Immature natural killer cell (primary cell): Measurements from ENCODE around the gene EPS8L3. TPM values are rescaled to one million over a fixed set of nuclear protein-coding genes. Genes with fewer than 3 reads are reported as not detected.
"Not testable (repeated sequence)": the region's sequence is repeated elsewhere in the genome, so short reads cannot be mapped to it uniquely, and the experiment has no call there.

Experiments
- DNase-seq, 3 donors: peaks; one replicate each; pipeline ENCODE4 v3.0.0; 2022; ENCODE audit warnings: mixed read lengths in 1 of 3
- H3K27ac Mint-ChIP-seq, 6 donors: one replicate each; pipeline ENCODE4 v1.8.0; 2020; ENCODE audit warnings: mixed read lengths in 6 of 6, mild to moderate bottlenecking in 5 of 6, inconsistent platforms in 4 of 6, moderate library complexity in 3 of 6
- H3K27me3 Mint-ChIP-seq, 3 donors: one replicate each; pipeline ENCODE4 v1.8.0; 2020 to 2021; ENCODE audit warnings: low read depth in 3 of 3, mild to moderate bottlenecking in 3 of 3, mixed read lengths in 3 of 3, moderate library complexity in 3 of 3, inconsistent platforms in 1 of 3
- H3K36me3 Mint-ChIP-seq, 3 donors: one replicate each; pipeline ENCODE4 v1.8.0; 2020; ENCODE audit warnings: mixed read lengths in 3 of 3, inconsistent platforms in 2 of 3, mild to moderate bottlenecking in 2 of 3
- H3K4me1 Mint-ChIP-seq, 2 donors: one replicate each; pipeline ENCODE4 v1.8.0; 2020; ENCODE audit warnings: inconsistent platforms in 2 of 2, mild to moderate bottlenecking in 2 of 2, mixed read lengths in 2 of 2, moderate library complexity in 1 of 2
- H3K4me3 Mint-ChIP-seq, 5 donors: one replicate each; pipeline ENCODE4 v1.8.0; 2020; ENCODE audit warnings: mild to moderate bottlenecking in 5 of 5, mixed read lengths in 5 of 5, inconsistent platforms in 3 of 5, moderate library complexity in 3 of 5
- H3K9me3 Mint-ChIP-seq, 6 donors: one replicate each; pipeline ENCODE4 v1.8.0; 2020; ENCODE audit warnings: mild to moderate bottlenecking in 6 of 6, mixed read lengths in 6 of 6, inconsistent platforms in 4 of 6, moderate library complexity in 3 of 6
- polyA plus RNA-seq, 3 donors: library from polyadenylated mRNA; unstranded; fragments of 300-500 nt; fragmentation: Illumina TruSeq; gene quantifications; one replicate each; pipeline ENCODE4 v1.2.3, GENCODE V29; 2021

The EPS8L3 gene
- polyA plus RNA-seq, 3 donors from 2014 or later: 0.09 to 0.13 TPM; not detected in 1

DNA sequence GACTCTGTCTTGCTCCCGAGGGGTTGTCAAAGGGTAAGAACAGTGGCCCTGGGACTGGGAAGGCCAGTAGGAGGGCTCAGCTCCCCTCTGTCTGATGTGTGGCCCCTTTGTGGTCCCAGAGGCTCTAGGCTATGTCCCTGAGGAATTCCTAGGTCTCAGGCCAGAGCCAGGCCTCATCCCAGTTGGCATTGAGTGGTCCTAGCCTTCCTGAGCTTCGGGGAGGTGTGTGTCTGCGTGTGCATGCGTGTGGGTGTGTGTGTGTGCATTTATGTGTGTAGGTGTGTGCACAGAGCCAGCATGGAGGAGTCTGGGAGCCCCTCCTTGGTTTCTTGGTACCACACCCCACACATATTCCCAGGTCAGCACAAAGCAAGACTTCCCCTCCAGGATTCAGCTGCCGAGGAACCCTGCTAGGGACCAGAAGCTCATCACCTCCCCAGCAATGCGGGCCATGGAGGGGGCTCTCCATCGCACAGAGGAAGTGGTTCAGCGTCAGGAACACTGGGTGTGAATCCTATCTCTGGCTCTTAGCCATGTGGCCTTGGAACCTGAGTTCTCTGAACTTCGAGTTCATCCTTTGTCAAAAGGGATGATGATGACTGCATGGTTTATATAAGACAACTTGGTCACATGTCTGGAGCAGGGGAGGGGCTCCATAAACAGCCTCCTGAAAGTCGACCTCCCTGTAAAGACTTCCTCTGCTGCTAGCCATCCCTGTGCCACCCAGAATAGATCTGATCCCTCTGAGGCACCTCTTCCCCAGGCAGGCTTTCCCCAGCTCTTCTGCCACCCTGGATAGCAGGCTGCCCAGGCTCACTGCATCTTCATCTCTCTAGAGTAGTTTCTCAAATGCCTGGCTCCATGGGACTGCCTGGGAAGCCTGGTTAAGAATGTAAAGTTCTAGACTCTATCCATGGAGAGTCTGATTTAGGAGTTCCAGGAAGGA is 8.3 kb upstream of the EPS8L3 start:
- peak overlapping the region in 1 of 6 donors; percentile 51 for H3K27ac Mint-ChIP-seq
- peaks cover 2% of the 10 kb centered on the region in 2 donors for H3K4me1 Mint-ChIP-seq
- no peak overlapping the region for H3K4me3 Mint-ChIP-seq
- H3K27me3 Mint-ChIP-seq: peaks cover 1 to 8% (median 4%) of the 10 kb centered on the region in 3 donors
- no peak for DNase-seq
- no peaks in the 10 kb centered on the region for H3K36me3 Mint-ChIP-seq
- no peaks in the 10 kb centered on the region for H3K9me3 Mint-ChIP-seq

DNA sequence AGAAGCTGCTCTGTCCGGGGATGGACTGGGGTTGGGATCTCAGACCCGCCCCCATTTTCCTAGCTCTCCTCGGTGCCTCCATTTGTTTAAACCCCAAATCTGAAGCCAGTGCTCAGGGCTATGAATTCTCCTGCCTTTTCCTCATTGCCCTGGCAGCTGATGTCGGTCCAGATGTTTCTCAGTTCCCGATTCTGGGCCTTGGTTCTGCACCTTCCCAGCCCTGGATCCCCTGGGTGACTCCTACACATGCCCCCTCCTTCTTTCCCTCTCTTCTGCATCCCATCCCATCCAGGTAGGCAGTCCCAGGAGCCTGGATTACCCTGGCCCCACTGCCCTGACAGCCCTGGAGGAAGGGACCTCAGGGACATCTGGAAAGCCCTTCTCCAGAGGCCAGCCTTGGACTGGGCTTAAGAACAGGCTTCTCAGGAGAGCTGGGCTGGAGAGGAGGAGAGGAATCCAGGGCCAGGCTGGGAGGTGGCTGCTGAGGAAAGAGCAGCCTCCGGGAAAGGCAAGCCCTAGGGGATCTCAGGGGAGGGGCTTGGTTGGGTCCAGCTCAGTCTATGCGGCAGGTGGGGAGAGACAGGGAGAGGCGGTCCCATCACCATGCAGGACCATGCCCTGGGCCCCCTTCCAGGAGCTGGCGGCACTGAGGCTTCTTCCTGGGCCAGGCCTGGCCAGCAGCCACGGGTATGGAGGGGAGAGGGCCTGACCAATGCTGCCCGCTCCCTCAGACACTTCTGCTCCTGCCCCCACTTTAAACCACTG is 6.8 kb upstream of the EPS8L3 start:
- Mint-ChIP-seq H3K36me3 (no peaks in the 10 kb centered on the region), H3K9me3 (no peaks in the 10 kb centered on the region), H3K4me1 (no peaks in the 10 kb centered on the region), H3K27me3 (peaks cover 1 to 8% (median 4%) of the 10 kb centered on the region in 3 donors), H3K27ac (no peak overlapping the region), H3K4me3 (no peak overlapping the region)
- no peak for DNase-seq

DNA sequence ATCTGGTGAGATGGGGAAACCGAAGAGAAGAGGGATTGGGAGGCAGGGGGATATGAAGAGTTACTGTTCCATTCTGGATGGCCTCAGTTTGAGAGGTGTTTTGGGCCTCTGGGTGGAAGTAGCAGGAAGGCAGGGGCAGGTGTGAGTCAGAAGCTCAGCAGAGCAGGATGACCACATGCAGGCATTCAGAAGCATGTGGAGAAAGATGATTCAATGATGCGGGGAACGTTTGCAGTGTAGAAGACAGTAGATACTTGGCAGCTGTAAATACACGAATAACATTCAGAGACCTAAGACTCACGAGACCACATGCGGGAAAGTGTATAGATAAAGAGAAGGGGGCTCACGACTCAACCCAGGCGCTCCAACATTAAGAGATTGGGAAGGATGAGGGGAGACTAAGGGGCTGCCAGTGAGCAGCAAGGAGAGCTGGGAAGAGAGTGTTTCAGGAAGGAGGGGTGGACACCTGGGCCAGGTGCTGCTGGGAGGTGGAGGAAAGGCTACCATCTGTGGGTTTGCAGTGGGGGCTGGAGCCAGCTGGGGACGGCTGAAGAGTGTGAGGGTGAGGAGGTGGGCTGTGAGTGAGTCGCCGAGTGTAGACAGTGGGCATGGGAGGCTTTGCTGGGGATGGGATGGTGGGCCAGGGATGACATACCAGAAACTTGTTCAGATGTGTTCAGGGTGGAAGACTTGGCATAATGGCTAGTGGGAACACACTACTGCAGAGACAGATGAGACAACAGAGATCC is 5.8 kb upstream of the EPS8L3 start:
- peak overlapping the region in 1 of 6 donors; percentile 26 for H3K27ac Mint-ChIP-seq
- no peak for DNase-seq
- no peak overlapping the region for H3K4me3 Mint-ChIP-seq

DNA sequence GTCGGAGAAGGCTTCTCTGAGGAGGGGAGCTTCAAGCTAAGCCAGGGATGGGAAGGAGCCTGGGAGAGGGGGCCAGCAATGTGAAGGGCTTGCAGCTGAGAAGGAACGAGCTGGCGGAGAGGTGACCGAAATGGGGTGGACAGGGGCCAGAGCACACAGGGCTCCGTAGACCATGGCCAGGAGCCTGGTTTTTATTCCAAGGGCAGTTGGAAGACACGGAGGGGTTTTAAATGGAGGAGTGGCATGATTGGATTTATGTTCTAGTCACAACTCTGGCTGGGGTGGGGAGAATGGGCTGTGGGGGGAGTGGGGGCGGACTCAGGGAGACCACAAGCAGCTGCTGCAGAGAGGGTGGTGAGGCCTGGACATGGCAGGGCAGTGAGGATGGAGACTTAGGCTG is 5.1 kb upstream of the EPS8L3 start:
- Mint-ChIP-seq H3K27ac (no peak overlapping the region), H3K9me3 (no peaks in the 10 kb centered on the region), H3K27me3 (peaks cover 1 to 2% (median 2%) of the 10 kb centered on the region in 3 donors), H3K36me3 (no peaks in the 10 kb centered on the region), H3K4me3 (no peak overlapping the region), H3K4me1 (no peaks in the 10 kb centered on the region)
- DNase-seq: no peak

More for the DNA sequence above, 5.8 kb upstream of the EPS8L3 start:
- Mint-ChIP-seq H3K4me1 (no peaks in the 10 kb centered on the region), H3K27me3 (peaks cover 1 to 5% (median 2%) of the 10 kb centered on the region in 3 donors), H3K36me3 (no peaks in the 10 kb centered on the region), H3K9me3 (no peaks in the 10 kb centered on the region)

DNA sequence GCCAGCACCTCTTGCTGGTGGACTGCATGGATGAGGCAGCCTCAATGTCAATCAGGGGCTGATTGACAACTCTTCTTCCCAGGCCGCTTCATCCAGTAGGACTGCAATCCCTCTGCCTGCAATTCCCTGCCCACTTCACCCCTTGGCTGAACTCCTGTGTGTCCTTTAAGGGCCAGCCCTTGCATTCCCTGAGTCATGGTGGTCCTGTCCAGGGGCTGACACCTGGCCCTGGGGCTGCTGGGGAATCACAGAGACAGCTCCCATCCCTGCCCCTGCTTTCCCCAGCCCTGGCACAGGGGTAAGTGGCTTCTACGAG is 4.6 kb upstream of the EPS8L3 start:
- Mint-ChIP-seq H3K4me3 (no peak overlapping the region), H3K27ac (no peak overlapping the region), H3K4me1 (no peaks in the 10 kb centered on the region), H3K9me3 (no peaks in the 10 kb centered on the region), H3K36me3 (no peaks in the 10 kb centered on the region), H3K27me3 (peaks cover 0 to 2% (median 1%) of the 10 kb centered on the region in 3 donors)
- no peak for DNase-seq

DNA sequence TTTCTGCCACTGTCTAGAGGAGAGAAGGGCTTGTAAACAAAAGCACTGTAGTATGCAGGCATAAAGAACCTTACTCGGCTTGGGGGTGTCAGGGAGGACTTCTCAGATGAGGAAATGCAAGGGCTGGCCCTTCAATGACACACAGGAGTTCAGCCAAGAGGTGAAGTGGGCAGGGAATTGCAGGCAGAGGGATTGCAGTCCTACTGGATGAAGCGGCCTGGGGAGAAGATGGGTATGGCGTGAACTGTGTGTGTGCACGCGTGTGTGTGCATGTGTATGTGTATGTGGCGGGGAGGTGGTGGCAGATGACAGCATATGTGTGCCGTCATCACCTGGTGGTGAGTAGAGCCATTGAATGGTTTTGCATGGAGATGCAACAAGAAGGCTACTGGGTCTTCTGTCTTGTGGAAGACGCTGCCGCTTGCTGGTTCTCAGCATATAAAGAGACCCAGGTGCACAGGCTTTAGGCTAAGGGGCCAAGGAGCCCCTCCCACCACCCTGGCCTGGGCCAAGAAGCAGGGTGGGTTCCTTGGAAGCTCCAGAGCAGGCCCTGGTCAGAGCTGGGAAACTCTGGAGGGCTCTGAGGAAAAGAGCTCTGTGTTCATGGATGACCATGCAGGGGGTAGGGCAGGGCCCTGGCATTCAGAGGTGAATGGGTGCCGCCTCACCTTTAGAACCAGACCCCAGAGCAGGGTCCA is 4.1 kb upstream of the EPS8L3 start:
- Mint-ChIP-seq H3K9me3 (no peaks in the 10 kb centered on the region), H3K27me3 (peaks cover 0 to 2% (median 1%) of the 10 kb centered on the region in 3 donors), H3K4me3 (no peak overlapping the region), H3K4me1 (no peaks in the 10 kb centered on the region), H3K27ac (no peak overlapping the region), H3K36me3 (no peaks in the 10 kb centered on the region)
- no peak for DNase-seq

DNA sequence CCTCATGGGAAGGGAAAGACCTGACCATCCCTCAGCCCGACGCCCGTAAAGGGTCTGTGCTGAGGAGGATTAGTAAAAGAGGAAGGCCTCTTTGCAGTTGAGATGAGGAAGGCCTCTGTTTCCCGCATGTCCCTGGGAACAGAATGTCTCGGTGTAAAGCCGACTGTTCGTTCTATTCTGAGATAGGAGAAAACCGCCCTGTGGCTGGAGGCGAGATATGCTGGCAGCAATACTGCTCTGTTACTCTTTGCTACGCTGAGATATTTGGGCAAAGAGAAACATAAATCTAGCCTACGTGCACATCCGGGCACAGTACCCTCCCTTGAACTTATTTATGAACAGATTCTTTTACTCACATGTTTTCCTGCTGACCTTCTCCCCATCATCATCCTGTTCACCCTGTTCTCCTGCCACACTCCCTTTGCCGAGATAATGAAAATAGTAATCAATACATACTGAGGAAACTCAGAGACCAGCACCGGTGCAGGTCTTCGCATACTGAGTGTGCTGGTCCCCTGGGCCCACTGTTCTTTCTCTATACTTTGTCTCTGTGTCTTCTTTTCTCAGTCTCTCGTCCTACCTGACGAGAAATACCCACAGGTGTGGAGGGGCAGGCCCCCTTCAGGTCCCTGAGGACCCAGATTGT is 3.4 kb upstream of the EPS8L3 start:
- not testable (repeated sequence) for DNase-seq, H3K4me3 Mint-ChIP-seq, H3K4me1 Mint-ChIP-seq, H3K9me3 Mint-ChIP-seq, H3K36me3 Mint-ChIP-seq, H3K27me3 Mint-ChIP-seq, H3K27ac Mint-ChIP-seq

DNA sequence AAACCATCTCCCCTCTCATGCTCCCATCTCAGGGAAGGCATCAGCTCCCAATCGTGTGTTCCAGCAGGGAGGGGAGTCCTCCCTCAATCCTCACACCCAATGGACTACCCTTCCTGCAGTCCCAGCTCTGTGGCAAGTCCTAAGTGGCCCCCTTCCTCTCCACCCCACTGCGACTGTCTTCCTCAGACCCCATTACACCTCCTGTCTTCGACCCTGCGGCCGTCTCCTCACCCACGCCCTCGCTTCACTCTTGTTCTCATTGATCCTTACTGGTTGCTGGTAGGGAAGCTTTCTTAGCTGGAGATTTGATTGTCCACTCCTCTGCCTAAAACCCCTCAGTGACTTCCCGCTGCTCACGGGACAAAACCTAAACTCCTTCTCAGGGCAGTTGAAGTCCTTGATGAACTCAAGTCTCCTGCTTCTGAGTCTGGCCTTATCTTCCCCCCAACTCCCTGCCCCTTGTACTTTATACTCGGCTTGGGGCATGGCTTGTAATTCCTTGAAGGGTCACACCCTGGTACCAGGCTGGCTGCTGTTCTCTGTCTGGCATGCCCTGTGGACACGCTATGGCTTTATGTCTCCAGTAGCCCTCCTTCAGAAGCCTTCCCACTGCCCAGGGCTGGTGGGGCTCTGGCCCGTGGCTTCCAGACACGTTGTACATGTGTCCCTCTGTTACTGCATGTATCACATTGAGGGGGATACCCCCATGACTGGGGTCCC is 2.3 kb upstream of the EPS8L3 start:
- DNase-seq: no peak
- H3K4me1 Mint-ChIP-seq: no peaks in the 10 kb centered on the region
- no peak overlapping the region for H3K27ac Mint-ChIP-seq
- peaks cover 0 to 2% (median 1%) of the 10 kb centered on the region in 3 donors for H3K27me3 Mint-ChIP-seq
- no peaks in the 10 kb centered on the region for H3K36me3 Mint-ChIP-seq
- no peaks in the 10 kb centered on the region for H3K9me3 Mint-ChIP-seq
- H3K4me3 Mint-ChIP-seq: no peak overlapping the region

DNA sequence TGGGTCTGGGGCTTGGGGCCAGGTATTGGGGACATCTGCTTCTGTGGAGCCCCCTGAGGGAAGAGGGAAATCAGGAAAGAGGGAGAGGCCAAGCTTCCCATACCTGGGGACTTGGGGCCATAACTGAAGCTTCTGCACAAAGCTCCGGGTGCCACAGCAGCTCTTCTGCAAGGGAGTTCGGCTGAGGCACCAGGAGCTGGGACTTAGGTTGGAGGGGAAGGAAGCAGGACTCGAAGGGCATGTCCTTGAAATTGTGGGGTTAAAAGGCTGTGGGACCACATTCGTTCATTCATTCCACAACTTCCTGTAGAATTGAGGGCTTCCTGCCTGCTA is 1.7 kb upstream of the EPS8L3 start:
- H3K4me3 Mint-ChIP-seq: no peak overlapping the region
- peaks cover 0 to 2% (median 1%) of the 10 kb centered on the region in 3 donors for H3K27me3 Mint-ChIP-seq
- no peaks in the 10 kb centered on the region for H3K4me1 Mint-ChIP-seq
- no peaks in the 10 kb centered on the region for H3K9me3 Mint-ChIP-seq
- H3K36me3 Mint-ChIP-seq: no peaks in the 10 kb centered on the region
- no peak for DNase-seq
- no peak overlapping the region for H3K27ac Mint-ChIP-seq

DNA sequence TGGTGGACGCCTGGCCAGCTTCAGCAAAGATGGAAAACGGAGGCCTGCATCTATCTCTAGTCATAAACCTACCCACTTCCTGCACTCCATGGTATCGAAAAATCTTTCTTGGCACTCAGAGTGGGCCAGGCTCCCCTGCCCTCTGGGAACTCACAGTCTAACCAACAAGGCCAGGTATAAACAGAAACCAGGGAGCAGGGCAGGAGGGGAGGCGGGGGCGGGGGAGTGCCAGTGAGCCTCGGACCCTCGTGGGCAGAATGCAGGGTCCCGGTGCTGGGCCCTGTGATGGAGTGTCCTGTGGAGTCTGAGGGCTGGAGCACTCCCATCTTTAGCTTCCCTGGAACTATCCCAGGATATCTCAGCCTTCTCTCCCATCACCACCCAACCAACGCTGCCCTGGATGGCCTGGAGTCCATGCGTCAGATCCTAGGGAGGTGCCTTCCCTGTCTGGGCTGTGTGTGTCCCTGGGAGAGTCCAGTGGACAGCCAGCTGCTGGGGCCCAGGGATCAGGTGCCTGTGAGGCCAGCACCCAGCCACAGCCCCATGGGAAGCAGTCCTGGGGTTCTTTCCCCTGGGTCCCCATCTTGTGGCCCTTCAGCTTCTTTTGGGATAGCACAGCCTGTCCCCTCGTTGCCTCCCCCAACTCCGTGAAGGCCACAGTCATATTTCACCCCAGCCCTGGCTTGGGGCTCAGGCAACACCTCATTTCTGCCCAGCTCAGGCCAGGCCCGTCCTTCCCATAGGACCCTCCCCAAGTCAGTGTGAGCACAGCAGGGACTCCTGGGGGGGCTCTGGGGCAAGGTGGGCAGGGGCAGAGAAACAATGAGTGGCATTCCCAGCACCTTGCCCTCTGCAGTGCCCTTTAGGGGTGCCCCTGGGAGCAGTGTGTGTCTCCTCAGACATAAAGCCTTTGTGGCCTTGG is 1.1 kb upstream of the EPS8L3 start:
- Mint-ChIP-seq H3K4me1 (no peaks in the 10 kb centered on the region), H3K27ac (no peak overlapping the region), H3K27me3 (peaks cover 0 to 2% (median 1%) of the 10 kb centered on the region in 3 donors), H3K9me3 (no peaks in the 10 kb centered on the region), H3K36me3 (no peaks in the 10 kb centered on the region), H3K4me3 (no peak overlapping the region)
- DNase-seq: no peak

DNA sequence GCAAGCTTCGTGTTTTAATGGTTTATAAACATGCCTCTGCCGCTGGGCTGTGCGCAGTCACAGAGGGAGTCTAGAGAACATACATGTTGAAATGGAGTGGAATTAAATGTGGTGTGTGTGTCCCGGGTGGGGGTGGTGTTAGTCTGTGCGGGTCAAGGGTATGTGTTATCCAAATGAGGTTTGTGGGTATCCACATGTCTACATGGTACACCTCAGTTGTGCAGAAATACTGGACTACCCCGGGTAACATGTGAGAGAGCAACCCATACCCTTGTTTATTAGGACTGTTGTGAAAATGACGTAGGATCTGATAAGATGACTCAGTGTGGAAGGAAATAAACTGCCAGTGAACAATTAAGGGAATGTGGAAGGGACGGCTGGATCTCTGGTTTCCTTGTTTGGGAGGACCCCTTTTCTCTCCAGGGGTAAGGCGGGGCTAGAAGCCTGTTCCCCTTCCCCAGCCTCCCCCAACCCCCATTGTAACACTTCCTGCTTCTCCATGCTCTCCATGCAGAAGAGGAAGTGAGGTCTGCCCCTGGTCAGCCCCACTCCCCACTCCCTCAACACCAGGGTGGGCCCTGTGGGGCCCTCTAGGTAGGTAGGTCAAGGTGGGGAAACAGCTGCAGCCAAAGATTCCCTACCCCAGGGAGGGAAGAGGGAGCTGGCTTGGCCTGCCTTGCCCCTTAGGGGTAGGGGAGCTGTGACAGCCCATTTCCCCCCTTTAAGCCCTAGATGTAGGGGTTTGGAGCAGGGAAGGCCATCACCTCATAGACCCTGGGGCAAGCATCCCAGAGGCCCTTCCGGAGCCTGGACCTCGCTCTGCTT is 690 bp downstream of the EPS8L3 start:
- Mint-ChIP-seq H3K4me3 (no peak overlapping the region), H3K9me3 (no peaks in the 10 kb centered on the region), H3K4me1 (no peaks in the 10 kb centered on the region), H3K27me3 (no peaks in the 10 kb centered on the region), H3K36me3 (no peaks in the 10 kb centered on the region), H3K27ac (no peak overlapping the region)
- no peak for DNase-seq
